K562 (cell line): ENCODE measurements around the gene HSD11B2. TPM values are rescaled to one million over a fixed set of nuclear protein-coding genes. Genes with fewer than 3 reads are reported as not detected.

ENCODE experiments used
- ATF7 ChIP-seq: fragments of 450-650 bp; IDR thresholded peaks from 2 replicates; pipeline ENCODE4 v1.7.1; 2014; ENCODE audit warnings: mild to moderate bottlenecking, moderate library complexity
- ERF ChIP-seq: fragments of 450-650 bp; formaldehyde crosslinking; IDR thresholded peaks from 2 replicates; pipeline ENCODE4 v1.4.0; 2020; ENCODE audit warnings: mild to moderate bottlenecking, mixed read lengths
- ETS1 ChIP-seq: conservative IDR thresholded peaks from 2 replicates; pipeline ENCODE4 v1.6.1; 2011; ENCODE audit warnings: low read depth, mild to moderate bottlenecking, low read length; ENCODE audit not compliant: control insufficient read depth
- FOXA3 ChIP-seq, 2 experiments: fragments of 450-650 bp in 1 of 2; sonication (generic) in 1 of 2; formaldehyde crosslinking; IDR thresholded peaks in 1 of 2; conservative IDR thresholded peaks in 1 of 2; 2 replicates each; pipeline versions ENCODE4 v1.4.0 to v1.8.0; 2020 to 2022; ENCODE audit warnings: mild to moderate bottlenecking in 2 of 2, missing genetic modification reagents in 1 of 2
- FOXK2 ChIP-seq, 2 experiments: fragments of 450-650 bp; IDR thresholded peaks in 1 of 2; conservative IDR thresholded peaks in 1 of 2; 2 replicates each; pipeline ENCODE4 v1.6.1; 2016; ENCODE audit warnings: low read depth in 2 of 2, mild to moderate bottlenecking in 1 of 2
- KLF16 ChIP-seq: IDR thresholded peaks from 2 replicates; pipeline ENCODE4 v1.6.1; 2016; ENCODE audit warnings: antibody characterized with exemption
- MED1 ChIP-seq: sonication (generic); formaldehyde crosslinking; IDR thresholded peaks from 2 replicates; pipeline ENCODE4 v1.8.1; 2023; ENCODE audit warnings: missing genetic modification reagents, borderline replicate concordance
- NCOA2 ChIP-seq, 2 experiments: fragments of 450-650 bp; IDR thresholded peaks; 2 replicates each; pipeline ENCODE4 v1.6.1; 2018; ENCODE audit warnings: mild to moderate bottlenecking in 2 of 2, moderate library complexity in 1 of 2; ENCODE audit not compliant: partially characterized antibody in 2 of 2
- NFXL1 ChIP-seq: fragments of 450-650 bp; formaldehyde crosslinking; IDR thresholded peaks from 2 replicates; pipeline ENCODE4 v1.4.0; 2021; ENCODE audit warnings: mild to moderate bottlenecking
- POLR2AphosphoS2 ChIP-seq: IDR thresholded peaks from 2 replicates; pipeline ENCODE4 v1.6.1; 2012; ENCODE audit warnings: low read length, improper control_type of control experiment
- POLR2G ChIP-seq: fragments of 200-400 bp; formaldehyde crosslinking; IDR thresholded peaks from 2 replicates; pipeline ENCODE4 v1.6.1; 2017; ENCODE audit warnings: low read depth, mild to moderate bottlenecking, antibody characterized with exemption, low read length, moderate library complexity
- RNF219 ChIP-seq: fragments of 250-450 bp; sonication (Bioruptor Pico); IDR thresholded peaks from 2 replicates; pipeline ENCODE4 v1.5.0; 2022; ENCODE audit warnings: mild to moderate bottlenecking
- TAF1 ChIP-seq: IDR thresholded peaks from 2 replicates; pipeline ENCODE4 v1.6.1; 2011; ENCODE audit warnings: mild to moderate bottlenecking, low read length, moderate library complexity; ENCODE audit not compliant: insufficient read depth, control insufficient read depth, severe bottlenecking; ENCODE audit errors: extremely low read depth
- TSC22D4 ChIP-seq: fragments of 450-650 bp; IDR thresholded peaks from 2 replicates; pipeline ENCODE4 v1.6.1; 2016; ENCODE audit warnings: missing genetic modification characterization, missing biosample characterization, control low read depth
- ZBTB12 ChIP-seq: fragments of 250-450 bp; sonication (Bioruptor Pico); IDR thresholded peaks from 2 replicates; pipeline ENCODE4 v1.4.0; 2020
- ZC3H4 ChIP-seq: sonication (generic); formaldehyde crosslinking; IDR thresholded peaks from 2 replicates; pipeline ENCODE4 v1.9.0; 2021; ENCODE audit warnings: missing genetic modification reagents, borderline replicate concordance
- ZNF232 ChIP-seq: sonication (generic); formaldehyde crosslinking; IDR thresholded peaks from 2 replicates; pipeline ENCODE4 v1.8.0; 2022; ENCODE audit warnings: mild to moderate bottlenecking, missing genetic modification reagents
- ZNF239 ChIP-seq: fragments of 250-450 bp; sonication (Bioruptor Pico); IDR thresholded peaks from 2 replicates; pipeline ENCODE4 v1.4.0; 2020; ENCODE audit warnings: mild to moderate bottlenecking
- ZNF311 ChIP-seq: fragments of 250-450 bp; sonication (Bioruptor Pico); IDR thresholded peaks from 2 replicates; pipeline ENCODE4 v1.4.0; 2020; ENCODE audit warnings: mild to moderate bottlenecking, moderate library complexity
- ZNF561 ChIP-seq: fragments of 450-650 bp; formaldehyde crosslinking; conservative IDR thresholded peaks from 2 replicates; pipeline ENCODE4 v1.4.0; 2020; ENCODE audit warnings: mild to moderate bottlenecking, moderate library complexity
- ZNF589 ChIP-seq: fragments of 200-800 bp; sonication (Bioruptor generic); IDR thresholded peaks from 2 replicates; pipeline ENCODE4 v1.6.1; 2016; ENCODE audit warnings: low read depth, missing genetic modification characterization, missing compliant biosample characterization
- ZNF785 ChIP-seq: fragments of 250-450 bp; sonication (Bioruptor Pico); IDR thresholded peaks from 2 replicates; pipeline ENCODE4 v1.4.0; 2020; ENCODE audit warnings: mild to moderate bottlenecking
- polyA plus RNA-seq, 8 experiments: library from polyadenylated mRNA; depleted of rRNA in 4 of 8; stranded (reverse) in 5 of 8; unstranded in 3 of 8; fragments of >200 nt; fragmentation: Nextera tagmentation in 2 of 8; fragmentation: Illumina TruSeq in 1 of 8; extraction: Ambion mirVana in 2 of 8; extraction: Trizol in 1 of 8; gene quantifications; 2 replicates each; pipeline versions ENCODE4 v1.2.1 to v1.2.3, GENCODE V29; 2011 to 2014; ENCODE audit warnings: inconsistent platforms in 1 of 8, missing spikeins in 1 of 8
- total RNA-seq, 7 experiments: library from RNA; depleted of rRNA in 6 of 7; stranded (reverse); fragments of >200 nt in 6 of 7; fragmentation: Illumina TruSeq in 2 of 7; extraction: Trizol in 2 of 7; gene quantifications; 2 replicates each; pipeline versions ENCODE4 v1.2.1 to v1.2.3, GENCODE V29; 2011 to 2021; ENCODE audit warnings: low replicate concordance in 1 of 7

Gene HSD11B2
- total and polyA plus RNA-seq, 9 of the 15 experiments (the other 6 are each of a cell fraction or from before 2014, with no cell fraction given): 0.08 to 2.0 (median 0.79) TPM

GRCh38 chr16:67480833-67481560 is 50.1 kb downstream of the HSD11B2 start, which contains the start of gene ATP6V0D1 (continued):
- TF ChIP-seq TAF1 (peak; percentile 69), ZNF232 (CRISPR knock-in tag) (no peak), ETS1 (peak; percentile 95), ZC3H4 (CRISPR knock-in tag) (no peak), MED1 (no peak), ERF (CRISPR knock-in tag) (0 out of 2 replicates have a peak, but pooled peaks have one; percentile 17), ATF7 (peak; percentile 86; the same call in 1 of the 2 replicates), POLR2AphosphoS2 (no peak), FOXK2 (conservative IDR thresholded peaks at IDR 0.05 in 1 of 2, IDR thresholded peaks at IDR 0.05 in 1 of 2; ENCODE audit: low read depth in 2 of 2) (peak; percentile 82 to 91), NCOA2 (IDR thresholded peaks at IDR 0.05; ENCODE audit: partially characterized antibody in 2 of 2) (no peak), RNF219 (CRISPR knock-in tag) (no peak), ZNF239 (CRISPR knock-in tag) (no peak), FOXA3 (CRISPR knock-in tag; conservative IDR thresholded peaks at IDR 0.05 in 1 of 2, IDR thresholded peaks at IDR 0.05 in 1 of 2) (peak in 1 of 2 experiments; percentile 75; a peak in 3 of 4 replicates), ZNF785 (no peak), ZNF561 (CRISPR knock-in tag) (no peak), ZNF589 (CRISPR knock-in tag) (0 out of 2 replicates have a peak, but pooled peaks have one; percentile 54), TSC22D4 (no peak), ZNF311 (CRISPR knock-in tag) (no peak), POLR2G (peak; percentile 91), KLF16 (peak; percentile 66), NFXL1 (CRISPR knock-in tag) (no peak), ZBTB12 (CRISPR knock-in tag) (peak; percentile 46)
